CD4-positive, alpha-beta T cell treated with Interleukin-15 for 4 hours (primary cell): ENCODE data around the gene ETV7.

Experiments used
- DNase-seq: peaks from one replicate; pipeline ENCODE4 v3.0.0-alpha.2; 2020; ENCODE audit warnings: low spot score

The ETV7 gene

GRCh38 chr6:36319821-36320220, 67.6 kb downstream of the ETV7 start:
- DNase-seq, result no peak

GRCh38 chr6:36319436-36319762, 68.1 kb downstream of the ETV7 start:
- DNase-seq, result no peak

GRCh38 chr6:36318690-36319435, 68.6 kb downstream of the ETV7 start:
- no peak for DNase-seq

GRCh38 chr6:36317623-36318022, 69.8 kb downstream of the ETV7 start:
- no peak for DNase-seq
